Renal cortex interstitium (tissue), 15 donors: ENCODE measurements around the gene TSEN34. TPM values are rescaled to one million over a fixed set of nuclear protein-coding genes. Genes with fewer than 3 reads are reported as not detected.
A peak's percentile ranks its signal among the peaks of the same experiment; 100 is the strongest.

Experiments
- DNase-seq, 11 donors: peaks; one replicate each; pipeline ENCODE4 v3.0.0-alpha.2; 2013; ENCODE audit warnings: low read depth in 9 of 11, low spot score in 4 of 11; ENCODE audit errors: extremely low read depth in 1 of 11
- long read RNA-seq, 16 experiments: transcript quantifications; one replicate each; lab custom pipeline, GENCODE V29; 2026
- polyA plus RNA-seq, 3 donors: library from polyadenylated mRNA; unstranded; fragments of 120-200 nt; gene quantifications; one replicate each; pipeline ENCODE4 v1.2.1, GENCODE V29; 2013; ENCODE audit not compliant: insufficient read length in 3 of 3

TSEN34 gene
- 10 to 100 TPM; 46.2 to 63.2 (median 60.2) TPM for polyA plus RNA-seq
- long read RNA-seq, donor 1, transcript TSEN34-203 (4 exons, 1,349 nt), result major isoform, 14 of 34 reads
- long read RNA-seq, donor 1, transcript TSEN34-201 (5 exons, 2,294 nt), result minor isoform, 9 of 34 reads
- long read RNA-seq, donor 1, partial matches to known transcripts, result 6 of 34 reads
- long read RNA-seq, donor 1, other reads (novel, unspliced or antisense), result 0 of 34 reads
- long read RNA-seq, donor 2, transcript TSEN34-201 (5 exons, 2,294 nt), result minor isoform, 5 of 45 reads
- long read RNA-seq, donor 2, transcript TSEN34-203 (4 exons, 1,349 nt), result major isoform, 28 of 45 reads
- long read RNA-seq, donor 2, partial matches to known transcripts, result 8 of 45 reads
- long read RNA-seq, donor 2, other reads (novel, unspliced or antisense), result 0 of 45 reads
- long read RNA-seq, donor 3, transcript TSEN34-201 (5 exons, 2,294 nt), result minor isoform, 12 of 60 reads
- long read RNA-seq, donor 3, transcript TSEN34-203 (4 exons, 1,349 nt), result major isoform, 37 of 60 reads
- long read RNA-seq, donor 3, partial matches to known transcripts, result 0 of 60 reads
- long read RNA-seq, donor 3, other reads (novel, unspliced or antisense), result 5 of 60 reads
- long read RNA-seq, donor 4, transcript TSEN34-201 (5 exons, 2,294 nt), result minor isoform, 5 of 27 reads
- long read RNA-seq, donor 4, transcript TSEN34-203 (4 exons, 1,349 nt), result major isoform, 14 of 27 reads
- long read RNA-seq, donor 4, partial matches to known transcripts, result 8 of 27 reads
- long read RNA-seq, donor 4, other reads (novel, unspliced or antisense), result 0 of 27 reads
- long read RNA-seq, donor 5, transcript TSEN34-203 (4 exons, 1,349 nt), result major isoform, 30 of 70 reads
- long read RNA-seq, donor 5, transcript TSEN34-201 (5 exons, 2,294 nt), result minor isoform, 16 of 70 reads
- long read RNA-seq, donor 5, partial matches to known transcripts, result 21 of 70 reads
- long read RNA-seq, donor 5, other reads (novel, unspliced or antisense), result 0 of 70 reads
- long read RNA-seq, donor 6, transcript TSEN34-203 (4 exons, 1,349 nt), result major isoform, 22 of 38 reads
- long read RNA-seq, donor 6, transcript TSEN34-201 (5 exons, 2,294 nt), result minor isoform, 14 of 38 reads
- long read RNA-seq, donor 6, partial matches to known transcripts, result 0 of 38 reads
- long read RNA-seq, donor 6, other reads (novel, unspliced or antisense), result 0 of 38 reads
- long read RNA-seq, donor 7, transcript TSEN34-201 (5 exons, 2,294 nt), result minor isoform, 15 of 55 reads
- long read RNA-seq, donor 7, transcript TSEN34-203 (4 exons, 1,349 nt), result major isoform, 20 of 55 reads
- long read RNA-seq, donor 7, partial matches to known transcripts, result 18 of 55 reads
- long read RNA-seq, donor 7, other reads (novel, unspliced or antisense), result 0 of 55 reads
- long read RNA-seq, donor 8, transcript TSEN34-203 (4 exons, 1,349 nt), result major isoform, 35 of 66 reads
- long read RNA-seq, donor 8, transcript TSEN34-201 (5 exons, 2,294 nt), result minor isoform, 20 of 66 reads
- long read RNA-seq, donor 8, partial matches to known transcripts, result 5 of 66 reads
- long read RNA-seq, donor 8, other reads (novel, unspliced or antisense), result 0 of 66 reads
- long read RNA-seq, donor 9, transcript TSEN34-201 (5 exons, 2,294 nt), result minor isoform, 11 of 30 reads
- long read RNA-seq, donor 9, transcript TSEN34-203 (4 exons, 1,349 nt), result major isoform, 16 of 30 reads
- long read RNA-seq, donor 9, partial matches to known transcripts, result 0 of 30 reads
- long read RNA-seq, donor 9, other reads (novel, unspliced or antisense), result 0 of 30 reads
- long read RNA-seq, donor 10, transcript TSEN34-203 (4 exons, 1,349 nt), result major isoform, 11 of 44 reads
- long read RNA-seq, donor 10, transcript TSEN34-201 (5 exons, 2,294 nt), result major isoform, 11 of 44 reads
- long read RNA-seq, donor 10, partial matches to known transcripts, result 15 of 44 reads
- long read RNA-seq, donor 10, other reads (novel, unspliced or antisense), result 0 of 44 reads
- long read RNA-seq, donor 11, transcript TSEN34-203 (4 exons, 1,349 nt), result major isoform, 18 of 33 reads
- long read RNA-seq, donor 11, transcript TSEN34-201 (5 exons, 2,294 nt), result minor isoform, 8 of 33 reads
- long read RNA-seq, donor 11, partial matches to known transcripts, result 5 of 33 reads
- long read RNA-seq, donor 11, other reads (novel, unspliced or antisense), result 0 of 33 reads
- long read RNA-seq, donor 12, transcript TSEN34-203 (4 exons, 1,349 nt), result major isoform, 8 of 10 reads
- long read RNA-seq, donor 12, partial matches to known transcripts, result 0 of 10 reads
- long read RNA-seq, donor 12, other reads (novel, unspliced or antisense), result 0 of 10 reads
- long read RNA-seq, donor 13, transcript TSEN34-201 (5 exons, 2,294 nt), result minor isoform, 12 of 60 reads
- long read RNA-seq, donor 13, transcript TSEN34-203 (4 exons, 1,349 nt), result major isoform, 33 of 60 reads
- long read RNA-seq, donor 13, transcript TSEN34-207 (3 exons, 2,372 nt), result minor isoform, 7 of 60 reads
- long read RNA-seq, donor 13, partial matches to known transcripts, result 5 of 60 reads
- long read RNA-seq, donor 13, other reads (novel, unspliced or antisense), result 0 of 60 reads
- long read RNA-seq, donor 14, transcript TSEN34-201 (5 exons, 2,294 nt), result minor isoform, 10 of 45 reads
- long read RNA-seq, donor 14, transcript TSEN34-203 (4 exons, 1,349 nt), result major isoform, 22 of 45 reads
- long read RNA-seq, donor 14, partial matches to known transcripts, result 5 of 45 reads
- long read RNA-seq, donor 14, other reads (novel, unspliced or antisense), result 0 of 45 reads
- long read RNA-seq, donor 15, transcript TSEN34-203 (4 exons, 1,349 nt), result major isoform, 12 of 27 reads
- long read RNA-seq, donor 15, partial matches to known transcripts, result 9 of 27 reads
- long read RNA-seq, donor 15, other reads (novel, unspliced or antisense), result 0 of 27 reads
- long read RNA-seq, donor 16, transcript TSEN34-202 (5 exons, 1,548 nt), result minor isoform, 5 of 117 reads
- long read RNA-seq, donor 16, transcript TSEN34-201 (5 exons, 2,294 nt), result minor isoform, 34 of 117 reads
- long read RNA-seq, donor 16, transcript TSEN34-203 (4 exons, 1,349 nt), result major isoform, 63 of 117 reads
- long read RNA-seq, donor 16, partial matches to known transcripts, result 13 of 117 reads
- long read RNA-seq, donor 16, other reads (novel, unspliced or antisense), result 0 of 117 reads

- peak; percentile 72 to 90 (median 86) for DNase-seq
These were observed at the start of gene TSEN34 for GRCh38 chr19:54191011-54191810. Gene TSEN34, plus strand, starts transcription at chr19:54191308. Its CDS starts 57 bp downstream, at chr19:54191365.

DNA sequence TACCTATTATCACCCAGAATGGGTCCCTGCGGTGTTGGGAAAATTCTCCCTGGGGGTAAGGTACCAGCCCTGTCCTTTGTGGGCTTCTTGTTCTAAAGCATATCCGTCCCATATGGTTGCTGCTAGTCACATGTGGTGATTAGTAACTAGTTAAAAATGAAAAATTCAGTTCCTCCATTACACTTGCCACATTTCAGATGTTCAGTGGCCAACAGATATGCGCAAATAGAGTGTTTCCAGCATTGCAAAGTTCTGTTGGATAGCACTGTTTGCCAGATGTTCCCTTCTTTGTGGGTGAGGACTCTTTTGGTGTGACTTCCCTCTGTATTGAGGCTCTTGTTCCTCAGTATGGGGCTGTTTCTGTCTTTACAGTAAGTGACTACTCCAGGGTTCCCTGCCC, 49.8 kb upstream of the TSEN34 start:
- no peak for DNase-seq

DNA sequence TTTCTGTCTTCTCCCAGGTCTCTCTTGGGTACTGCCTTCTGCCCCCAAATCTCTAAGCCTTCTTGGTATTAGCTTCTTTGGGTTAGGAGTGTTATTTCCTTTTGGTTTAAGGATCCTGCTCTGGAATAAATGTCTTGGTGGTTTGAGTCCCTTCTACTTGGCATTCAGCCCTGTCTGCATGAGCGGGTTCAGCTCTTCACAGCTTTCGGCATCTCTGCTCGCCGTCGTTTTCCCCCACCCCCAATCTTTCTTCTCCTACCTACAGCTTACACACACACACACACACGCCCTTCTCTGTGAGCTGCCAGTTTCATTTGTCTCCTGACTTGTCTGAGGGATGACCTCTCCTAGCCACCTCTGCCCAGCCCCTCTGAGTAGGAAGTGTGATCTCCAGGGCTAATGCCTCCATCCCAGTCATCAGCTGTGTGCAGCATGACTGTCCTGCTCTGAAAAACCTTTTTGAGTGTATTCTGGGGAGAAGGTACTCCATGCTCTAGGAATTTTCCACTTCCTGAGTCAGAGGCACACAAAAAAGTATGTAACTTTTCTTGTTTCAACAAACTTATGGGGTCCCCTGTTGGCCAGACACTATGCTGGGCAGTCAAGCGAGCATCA, 48.8 kb upstream of the TSEN34 start:
- no peak for DNase-seq

DNA sequence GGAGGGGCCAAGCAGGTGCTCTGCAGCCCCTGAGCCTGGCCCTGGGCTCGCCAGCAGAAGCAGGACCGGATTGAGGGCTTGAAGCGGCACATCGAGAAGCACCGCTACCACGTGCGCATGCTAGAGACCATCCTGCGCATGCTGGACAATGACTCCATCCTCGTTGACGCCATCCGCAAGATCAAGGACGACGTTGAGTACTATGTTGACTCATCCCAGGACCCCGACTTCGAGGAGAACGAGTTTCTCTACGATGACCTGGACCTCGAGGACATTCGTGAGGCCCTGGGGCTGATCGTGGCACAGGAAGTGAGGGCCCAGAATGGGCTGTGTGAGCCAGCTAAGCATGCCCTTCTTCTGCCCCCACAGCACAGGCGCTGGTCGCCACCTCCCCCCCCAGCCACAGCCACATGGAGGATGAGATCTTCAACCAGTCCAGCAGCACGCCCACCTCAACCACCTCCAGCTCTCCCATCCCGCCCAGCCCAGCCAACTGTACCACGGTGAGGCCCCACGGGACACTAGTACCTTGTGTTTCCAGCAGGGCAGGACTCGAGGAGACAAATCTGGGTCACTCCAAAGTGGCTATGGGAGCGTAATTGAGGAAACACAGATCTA, 45.5 kb upstream of the TSEN34 start:
- DNase-seq, result no peak

DNA sequence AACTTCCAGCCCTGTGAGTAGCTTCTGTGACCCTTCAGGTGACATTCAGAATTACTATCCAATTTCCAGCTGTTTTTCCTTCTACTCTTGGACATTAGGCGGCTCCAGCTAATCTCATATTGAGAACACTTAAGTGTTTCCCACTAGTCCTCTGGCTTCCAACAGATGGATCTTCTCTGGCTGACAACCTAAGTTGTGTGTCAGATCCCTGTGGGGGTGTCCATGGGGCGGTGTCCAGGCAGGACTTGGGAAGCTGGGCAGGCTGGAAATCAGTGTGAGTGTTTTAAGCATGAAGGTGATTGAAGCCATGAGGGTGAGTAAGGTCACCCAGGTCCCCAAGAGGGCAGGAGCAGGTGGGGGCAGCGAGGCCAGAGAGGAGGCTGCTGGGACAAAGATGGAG, 43.4 kb upstream of the TSEN34 start:
- DNase-seq, result peak in 5 of 11 donors; percentile 61 to 72 (median 70)

GRCh38 chr19:54148158-54148557, 43.0 kb upstream of the TSEN34 start:
- DNase-seq, result no peak

- DNase-seq, result no peak
These were observed 41.9 kb upstream of the TSEN34 start for GRCh38 chr19:54149021-54149812.

DNA sequence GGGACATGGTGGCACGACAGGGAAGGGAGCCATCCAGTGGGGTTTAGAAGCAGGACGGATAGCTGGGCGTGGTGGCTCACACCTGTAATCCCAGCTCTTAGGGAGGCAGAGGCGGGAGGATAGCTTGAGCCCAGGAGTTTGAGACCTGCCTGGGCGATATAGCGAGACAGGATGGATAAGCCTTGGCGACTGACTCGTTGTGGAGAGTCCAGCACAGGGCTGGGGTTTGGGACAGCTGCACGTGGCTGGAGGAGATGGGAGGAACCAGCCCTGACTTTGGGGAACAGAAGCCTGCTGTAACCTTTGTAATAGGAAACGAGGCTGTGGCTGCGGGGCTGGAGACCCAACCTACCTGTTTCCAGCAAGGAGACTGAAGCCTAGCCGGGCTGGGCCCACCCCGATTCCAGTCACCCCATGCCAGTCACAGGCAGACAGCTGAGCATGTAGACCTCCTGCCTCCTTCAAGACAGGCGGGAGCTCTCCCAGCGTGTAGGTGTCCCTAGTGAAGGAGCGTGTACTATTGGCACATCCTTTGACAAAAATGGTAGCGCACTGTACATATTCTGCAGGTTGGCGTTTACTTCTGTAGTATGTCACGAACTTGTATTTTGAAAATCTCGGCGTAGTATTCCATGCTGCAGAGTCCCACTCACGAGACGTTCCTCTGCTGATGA, 39.6 kb upstream of the TSEN34 start:
- DNase-seq, result no peak

DNA sequence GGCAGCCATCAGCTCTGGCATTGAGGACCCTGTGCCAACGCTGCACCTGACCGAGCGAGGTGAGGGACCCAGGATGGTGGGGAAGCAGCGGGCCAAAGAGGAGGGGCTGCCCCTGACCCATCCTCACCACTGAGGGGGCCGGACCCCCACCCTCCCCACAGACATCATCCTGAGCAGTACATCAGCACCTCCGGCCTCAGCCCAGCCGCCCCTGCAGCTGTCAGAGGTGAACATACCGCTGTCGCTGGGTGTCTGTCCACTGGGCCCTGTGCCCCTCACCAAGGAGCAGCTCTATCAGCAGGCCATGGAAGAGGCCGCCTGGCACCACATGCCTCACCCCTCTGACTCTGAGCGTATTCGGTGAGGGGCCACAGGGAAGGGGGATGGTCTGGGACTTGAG, 38.8 kb upstream of the TSEN34 start:
- no peak for DNase-seq

DNA sequence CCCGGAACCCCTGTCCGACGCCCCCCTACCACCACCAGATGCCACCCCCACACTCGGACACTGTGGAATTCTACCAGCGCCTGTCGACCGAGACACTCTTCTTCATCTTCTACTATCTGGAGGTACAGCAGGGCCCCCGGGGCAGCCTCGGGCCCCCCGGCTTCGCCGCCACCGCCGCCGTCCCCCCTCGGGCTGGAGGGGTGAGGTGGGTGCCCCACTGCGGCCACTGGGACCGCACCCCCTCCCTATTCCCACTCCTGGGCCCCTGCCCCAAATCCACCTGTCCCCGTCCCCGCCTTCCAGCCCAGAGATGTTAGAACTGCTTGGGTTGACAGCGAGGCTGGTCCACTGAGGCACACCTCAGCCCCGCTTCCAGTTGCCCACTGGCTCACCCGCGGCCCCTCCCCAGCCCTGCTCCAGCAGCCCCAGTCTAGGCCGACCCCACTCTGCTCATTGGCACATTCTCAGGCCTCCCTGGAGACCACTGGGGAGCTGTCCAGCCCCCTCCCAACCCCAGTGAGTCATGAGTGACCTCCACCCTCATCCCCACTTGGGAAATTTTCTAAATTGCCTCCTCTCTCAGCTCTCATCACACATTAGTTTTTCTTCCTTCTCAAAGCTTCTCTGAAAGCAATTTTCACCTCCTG, 38.1 kb upstream of the TSEN34 start:
- DNase-seq, result no peak

DNA sequence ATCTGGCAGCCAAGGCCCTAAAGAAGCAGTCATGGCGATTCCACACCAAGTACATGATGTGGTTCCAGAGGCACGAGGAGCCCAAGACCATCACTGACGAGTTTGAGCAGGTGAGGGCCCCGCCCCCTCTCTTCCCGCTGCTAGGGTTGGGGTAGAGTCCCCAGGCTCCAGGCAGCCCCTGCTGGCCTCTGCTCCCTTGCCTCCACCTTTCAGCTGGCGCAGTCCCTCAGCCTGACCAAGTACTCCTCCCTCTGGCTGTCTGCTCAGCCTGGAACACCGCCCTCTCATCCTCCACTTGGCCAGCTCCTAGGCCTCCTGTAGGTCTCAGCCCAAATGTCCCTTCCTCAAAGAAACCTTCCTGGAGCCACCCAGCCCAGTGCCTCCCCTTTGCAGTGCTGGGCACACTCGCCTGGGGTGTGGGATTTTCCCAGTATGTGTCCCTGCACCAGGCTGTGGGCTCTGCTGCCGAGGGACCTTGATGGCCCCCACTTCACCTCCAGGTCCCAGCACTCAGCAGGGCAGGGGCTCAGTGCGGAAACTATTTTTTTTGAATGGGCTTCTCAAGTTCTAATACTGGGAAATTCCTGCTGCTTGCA, 37.3 kb upstream of the TSEN34 start:
- DNase-seq, result no peak
